GM21360 (cell line): ENCODE measurements around the gene MAGI2.

Source experiments
- ATAC-seq: cut with Tn5 transposase; IDR thresholded peaks from one replicate; pipeline ENCODE4 v1.9.1; 2021; ENCODE audit warnings: mild to moderate bottlenecking, moderate library complexity; ENCODE audit not compliant: unreplicated experiment

MAGI2 gene

GRCh38 chr7:78213402-78213801 lies 1240.1 kb downstream of the MAGI2 start:
- ATAC-seq, result no peak

DNA sequence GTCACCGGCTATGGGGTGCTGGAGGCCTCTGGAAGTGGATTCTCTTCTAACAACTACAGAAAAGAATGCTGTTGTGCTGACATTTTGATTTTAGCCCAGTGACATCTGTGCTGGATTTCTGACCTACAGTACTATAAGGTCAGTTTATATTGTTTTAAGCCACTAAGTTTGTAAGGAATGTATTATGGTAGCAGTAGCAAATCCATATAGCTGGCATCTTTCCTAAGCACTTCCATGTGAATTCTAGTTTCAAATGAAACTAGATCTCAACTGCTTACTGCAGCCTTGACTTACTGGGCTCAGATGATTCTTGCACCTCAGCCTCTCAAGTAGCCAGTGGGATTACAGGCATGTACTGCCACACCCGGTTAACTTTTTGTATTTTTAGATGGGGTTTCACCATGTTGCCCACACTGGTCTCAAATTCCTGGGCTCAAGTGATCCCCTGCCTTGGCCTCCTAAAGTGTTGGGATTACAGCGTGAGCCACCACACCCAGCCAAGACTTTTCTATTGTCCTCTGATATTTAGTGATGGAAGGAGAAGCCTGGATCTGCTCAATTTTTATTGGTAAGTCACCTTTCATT lies 1240.9 kb downstream of the MAGI2 start:
- ATAC-seq, result no peak

GRCh38 chr7:78207269-78207668 lies 1246.2 kb downstream of the MAGI2 start:
- no peak for ATAC-seq

GRCh38 chr7:78206769-78207168 lies 1246.7 kb downstream of the MAGI2 start:
- no peak for ATAC-seq

GRCh38 chr7:78203042-78203720 lies 1250.3 kb downstream of the MAGI2 start:
- ATAC-seq, result no peak

GRCh38 chr7:78198756-78199155 lies 1254.7 kb downstream of the MAGI2 start:
- ATAC-seq, result no peak

DNA sequence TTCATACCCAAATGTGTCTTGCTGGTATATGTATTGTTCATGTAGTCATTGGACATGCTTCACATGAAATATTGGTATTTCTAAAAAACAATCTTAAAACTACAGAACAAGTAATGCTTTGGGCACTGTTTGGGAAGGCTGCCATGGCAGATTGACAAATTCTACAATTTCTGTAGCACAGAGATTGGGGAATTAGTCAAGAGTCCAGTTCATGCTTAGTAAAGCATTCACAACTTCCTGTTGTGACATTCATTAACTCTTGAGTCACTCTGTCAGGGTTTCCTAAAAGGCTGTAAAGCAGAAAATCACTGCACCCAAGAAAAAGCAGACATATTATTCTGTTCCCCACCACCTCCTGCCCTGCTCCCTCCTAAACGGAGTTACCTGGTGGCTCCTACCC lies 1256.0 kb downstream of the MAGI2 start:
- no peak for ATAC-seq

DNA sequence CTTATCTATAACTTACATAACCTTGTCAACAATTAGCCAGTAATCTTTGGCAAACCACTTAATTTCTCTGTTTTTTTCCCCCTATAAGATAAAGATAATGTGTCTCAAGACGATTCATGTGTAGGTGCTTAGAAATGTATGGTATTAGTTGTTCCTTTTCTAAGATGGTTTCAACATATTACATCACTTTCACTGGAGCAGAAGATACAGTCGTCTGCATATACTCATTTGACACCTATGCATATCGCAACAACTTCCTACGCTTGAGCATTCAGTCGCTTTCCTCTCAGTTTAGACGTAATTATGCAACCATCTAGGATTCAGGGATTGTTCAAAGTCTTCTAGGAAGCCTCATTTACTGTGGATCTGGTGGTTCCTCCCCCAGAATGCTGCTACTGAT lies 1258.2 kb downstream of the MAGI2 start:
- ATAC-seq, result no peak

DNA sequence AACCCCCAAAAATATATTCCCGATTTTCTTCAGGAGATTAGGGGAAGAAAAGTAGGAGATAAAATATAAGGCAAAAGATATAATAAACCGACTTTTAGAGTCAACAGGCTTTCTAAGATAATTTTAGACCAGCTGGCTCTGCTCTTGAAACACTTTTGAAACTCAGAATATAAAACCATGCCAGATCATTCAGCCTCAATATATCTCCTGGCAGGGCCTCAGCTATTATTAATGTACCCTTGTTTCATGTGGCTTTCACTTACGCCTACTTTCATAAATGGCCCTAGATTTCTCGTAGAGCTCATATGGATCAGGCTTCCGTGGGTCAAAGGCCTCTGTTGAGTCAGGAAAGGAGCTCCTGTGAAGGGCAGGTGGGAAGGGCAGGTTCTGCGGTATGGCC lies 1258.9 kb downstream of the MAGI2 start:
- no peak for ATAC-seq

DNA sequence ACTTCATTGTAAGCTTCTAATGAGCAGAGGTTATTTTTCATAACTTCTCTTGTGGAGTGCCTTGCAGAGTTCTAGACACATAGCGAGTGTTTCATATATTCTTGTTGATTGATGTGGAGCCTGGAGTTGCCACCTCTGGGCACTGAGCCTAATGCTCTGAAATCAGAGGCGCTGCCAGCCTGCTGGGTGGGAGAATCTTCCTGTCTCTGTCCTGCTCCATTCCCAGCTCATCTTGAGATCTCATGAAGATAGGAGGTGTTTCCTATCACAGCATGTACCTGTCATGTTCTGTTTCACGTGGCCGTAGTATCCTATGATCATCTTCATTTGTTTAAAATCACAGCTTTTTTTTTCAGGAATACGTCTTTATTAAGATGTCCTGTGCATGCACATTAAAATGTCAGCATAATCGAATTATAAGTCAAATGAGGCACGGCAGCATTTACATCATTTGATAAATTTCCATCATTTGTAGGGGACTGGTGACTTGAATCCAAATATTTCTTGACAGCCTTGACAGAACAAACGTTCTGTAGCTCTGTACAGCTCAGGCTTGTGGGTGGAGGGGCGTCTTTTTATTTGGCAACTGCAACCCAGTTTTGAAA lies 1261.9 kb downstream of the MAGI2 start:
- no peak for ATAC-seq

DNA sequence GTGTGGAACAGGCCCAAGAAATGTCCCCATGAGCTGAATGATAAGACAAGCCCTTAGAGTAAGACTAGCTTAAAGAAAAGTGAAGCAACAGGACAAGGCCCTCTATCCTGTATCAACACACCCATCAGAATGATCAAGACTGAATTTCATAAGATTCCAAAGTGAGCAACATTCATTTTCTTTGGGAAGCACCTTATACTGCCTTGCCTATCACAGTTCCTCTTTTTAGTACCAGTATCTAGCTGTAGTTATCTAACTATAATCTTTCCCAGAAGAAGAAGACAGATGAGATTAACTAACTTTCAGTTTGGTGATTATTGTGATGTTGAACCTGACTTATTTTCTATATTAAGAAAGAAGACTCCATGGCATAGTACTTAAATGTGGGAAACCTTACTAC lies 1263.7 kb downstream of the MAGI2 start:
- no peak for ATAC-seq

- no peak for ATAC-seq
Observed at GRCh38 chr7:78185149-78185745, 1268.2 kb downstream of the MAGI2 start.

DNA sequence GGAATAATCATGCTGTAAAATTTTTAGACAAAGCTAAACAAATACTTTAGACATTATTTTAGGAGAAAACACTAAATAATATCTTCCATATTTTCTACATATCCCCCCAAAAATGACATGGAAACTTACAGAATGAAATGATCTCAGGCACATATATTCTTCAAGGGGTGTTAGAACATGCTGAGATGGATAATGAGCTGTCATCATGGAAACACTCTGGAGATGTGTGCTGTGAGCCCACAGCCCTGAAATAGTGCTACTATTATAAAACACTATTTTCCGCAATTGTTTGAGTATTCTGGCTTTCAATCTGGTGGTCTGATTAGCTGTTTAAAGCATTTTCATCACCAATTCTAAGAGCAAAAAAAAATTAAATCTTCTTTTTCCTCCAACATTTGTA lies 1269.2 kb downstream of the MAGI2 start:
- ATAC-seq, result no peak

DNA sequence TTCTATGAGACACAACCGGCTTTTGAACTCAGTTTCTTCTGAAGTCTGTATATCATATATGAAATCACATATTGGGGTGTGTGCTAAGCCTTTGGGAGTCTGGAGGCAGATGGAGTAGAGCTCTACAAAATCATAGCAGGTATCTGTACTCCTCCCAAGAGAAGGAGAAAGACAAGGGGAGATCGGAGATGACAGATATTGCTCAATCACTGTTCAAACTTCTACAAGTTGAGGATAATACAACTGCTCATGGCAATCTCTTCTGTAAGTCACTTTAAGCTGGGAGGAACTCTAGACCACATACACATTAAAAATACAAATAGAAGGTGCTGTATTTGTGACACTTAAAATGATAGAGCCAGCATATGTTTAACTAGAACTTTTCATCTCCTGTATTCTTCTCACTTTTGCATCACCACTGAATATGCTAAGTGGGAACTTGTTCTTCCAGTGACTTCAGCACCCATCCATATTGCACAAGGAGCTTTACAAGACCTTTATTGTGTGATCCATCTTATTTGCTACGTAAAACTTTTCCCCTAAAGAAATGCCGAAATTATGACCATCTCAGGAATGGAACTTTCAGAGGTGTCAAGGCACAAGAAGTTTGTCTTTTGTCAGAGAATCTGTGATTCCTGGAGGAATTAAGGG lies 1273.5 kb downstream of the MAGI2 start:
- ATAC-seq, result no peak

GRCh38 chr7:78179211-78179610 lies 1274.3 kb downstream of the MAGI2 start:
- no peak for ATAC-seq

- ATAC-seq, result no peak
Observed at GRCh38 chr7:78178319-78178718, 1275.1 kb downstream of the MAGI2 start.

GRCh38 chr7:78176171-78176570 lies 1277.3 kb downstream of the MAGI2 start:
- no peak for ATAC-seq

DNA sequence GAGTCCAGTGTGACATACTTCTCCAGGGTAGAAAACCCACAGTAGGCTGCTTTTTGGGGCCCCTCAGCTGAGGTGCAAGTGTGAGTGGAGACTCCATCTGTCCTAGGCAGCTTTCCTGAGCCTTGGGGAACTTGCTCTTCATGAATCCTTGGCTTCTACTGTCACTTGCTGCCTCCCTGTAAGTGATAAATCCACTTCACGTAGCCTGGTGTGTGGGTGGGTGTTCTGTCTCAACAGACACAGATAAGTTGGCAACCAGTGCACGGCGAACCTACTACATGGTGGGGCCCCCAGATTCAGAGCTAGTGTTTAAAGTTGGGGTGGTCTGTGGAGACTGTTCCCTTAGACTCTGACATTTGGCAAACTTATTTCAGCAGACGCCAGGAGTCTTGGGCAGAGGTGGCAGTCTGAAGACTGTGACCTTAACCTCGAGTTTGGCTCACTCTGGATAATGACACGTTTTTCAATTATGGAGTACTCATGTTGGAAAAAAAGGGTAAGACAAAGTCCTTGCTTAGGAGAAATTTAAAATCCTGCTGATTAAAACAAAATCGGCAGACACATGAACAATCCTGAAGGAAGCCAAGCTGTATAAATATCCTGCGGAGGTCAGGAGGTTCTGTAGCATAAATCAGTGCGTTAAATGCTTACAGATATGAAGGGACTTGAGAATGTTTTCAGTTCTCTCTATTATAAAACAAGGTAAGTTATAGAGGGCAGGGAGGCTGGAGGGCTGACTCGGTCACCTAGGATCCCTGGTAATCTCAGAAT lies 1278.0 kb downstream of the MAGI2 start:
- ATAC-seq, result no peak

DNA sequence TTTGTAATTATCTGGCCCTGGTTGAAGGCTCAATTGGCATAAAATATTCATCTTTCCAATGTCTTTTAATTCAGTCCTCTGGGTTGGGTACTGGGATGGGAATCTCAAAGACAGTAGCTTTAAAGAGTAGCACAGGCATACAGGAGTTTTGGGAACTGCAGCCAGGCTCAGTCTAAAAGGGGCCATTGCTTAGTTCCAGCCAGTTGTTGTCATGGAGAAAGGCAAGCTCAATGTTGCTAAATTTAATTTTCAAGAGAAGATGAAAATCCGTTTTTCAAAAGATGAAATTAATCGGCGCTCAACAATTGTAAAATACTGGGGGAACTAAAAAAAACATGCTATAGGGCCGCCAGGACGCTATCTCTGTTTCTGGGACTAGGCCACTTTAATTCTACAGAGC lies 1279.8 kb downstream of the MAGI2 start:
- no peak for ATAC-seq

DNA sequence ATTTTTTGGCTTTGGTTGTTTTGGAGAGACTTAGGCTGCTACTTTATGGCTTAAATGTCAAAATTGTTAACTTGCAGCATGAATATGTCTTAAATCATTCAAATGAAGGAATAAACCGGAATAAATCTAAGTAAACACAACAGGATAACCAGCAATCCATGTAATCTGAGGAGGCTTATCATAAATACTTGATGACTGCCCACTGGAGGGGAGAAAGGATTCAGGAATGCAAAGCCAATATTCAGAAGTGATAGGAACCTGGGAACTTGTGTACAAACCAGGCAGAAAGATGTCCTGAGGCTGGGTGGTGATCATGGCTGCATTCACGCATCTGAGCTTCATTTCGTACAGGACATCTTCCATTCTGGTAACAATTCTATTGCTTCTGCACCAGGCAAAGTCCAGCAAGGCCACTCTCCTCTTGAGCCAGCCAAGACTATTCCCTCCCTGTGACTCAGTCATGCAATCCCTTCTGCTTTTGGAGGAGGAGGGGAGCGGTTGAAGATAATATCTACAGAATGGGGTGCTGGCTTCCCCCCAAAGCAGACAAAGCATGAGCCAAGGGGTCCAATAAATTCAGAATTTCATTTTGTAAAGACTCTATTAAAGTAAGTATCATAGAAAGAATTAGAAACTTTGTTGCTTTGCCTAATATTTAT lies 1280.4 kb downstream of the MAGI2 start:
- no peak for ATAC-seq
